Body of pancreas (tissue), 4 donors: Measurements from ENCODE around the gene OR56B1.

Experiments used
- CTCF ChIP-seq, 7 experiments: fragments of 450-650 bp in 4 of 7; fragments of 200-600 bp in 3 of 7; sonication (generic) in 3 of 7; IDR thresholded peaks; one replicate each; pipeline ENCODE4 v1.5.1; 2016 to 2019; ENCODE audit warnings: antibody characterized with exemption in 7 of 7
- POLR2A ChIP-seq, 3 donors: fragments of 450-650 bp; IDR thresholded peaks; one replicate each; pipeline ENCODE4 v1.6.1; 2016; ENCODE audit warnings: antibody characterized with exemption in 3 of 3, mild to moderate bottlenecking in 2 of 3

GRCh38 chr11:5712507-5712906 is 23.7 kb upstream of the OR56B1 start:
- TF ChIP-seq POLR2A (IDR thresholded peaks at IDR 0.05) (no peak), CTCF (IDR thresholded peaks at IDR 0.05) (peak in 6 of 7 experiments; percentile 32 to 61 (median 54))
